GM12875 (cell line): ENCODE results near the gene TCP11L2.

Source experiments
- H3K4me3 ChIP-seq: one replicate; pipeline ENCODE4 v1.5.1; 2011; ENCODE audit warnings: low read depth, low read length, control low read depth
- TF ChIP-seq, protein P1 (sequence below): IDR thresholded peaks from 2 replicates; pipeline ENCODE4 v1.5.1; 2011; ENCODE audit warnings: low read depth, mild to moderate bottlenecking, control low read depth, inconsistent platforms, low read length, moderate library complexity, borderline replicate concordance; ENCODE audit not compliant: insufficient read depth

The TCP11L2 gene

DNA sequence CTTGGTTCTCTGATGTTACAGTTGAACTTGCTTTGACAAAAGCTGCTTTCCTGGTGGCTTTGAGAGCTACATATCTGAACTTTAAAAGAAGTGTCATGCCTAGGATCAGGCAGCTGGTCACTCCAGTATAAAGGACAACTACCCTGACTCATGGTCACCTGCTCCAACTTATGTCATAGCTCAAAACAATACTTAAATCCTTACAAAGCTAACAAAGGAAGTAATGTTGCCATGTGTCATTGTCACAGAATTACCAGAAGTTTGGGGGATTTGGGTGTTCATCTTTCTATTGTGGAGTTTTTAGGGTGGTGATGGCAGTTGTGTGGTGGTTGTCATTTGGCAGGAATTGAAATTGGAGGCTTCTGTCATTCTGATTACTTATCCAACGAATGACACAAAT lies 1.8 kb upstream of the TCP11L2 start:
- no peak overlapping the region for H3K4me3 ChIP-seq
- TF ChIP-seq, protein P1, sequence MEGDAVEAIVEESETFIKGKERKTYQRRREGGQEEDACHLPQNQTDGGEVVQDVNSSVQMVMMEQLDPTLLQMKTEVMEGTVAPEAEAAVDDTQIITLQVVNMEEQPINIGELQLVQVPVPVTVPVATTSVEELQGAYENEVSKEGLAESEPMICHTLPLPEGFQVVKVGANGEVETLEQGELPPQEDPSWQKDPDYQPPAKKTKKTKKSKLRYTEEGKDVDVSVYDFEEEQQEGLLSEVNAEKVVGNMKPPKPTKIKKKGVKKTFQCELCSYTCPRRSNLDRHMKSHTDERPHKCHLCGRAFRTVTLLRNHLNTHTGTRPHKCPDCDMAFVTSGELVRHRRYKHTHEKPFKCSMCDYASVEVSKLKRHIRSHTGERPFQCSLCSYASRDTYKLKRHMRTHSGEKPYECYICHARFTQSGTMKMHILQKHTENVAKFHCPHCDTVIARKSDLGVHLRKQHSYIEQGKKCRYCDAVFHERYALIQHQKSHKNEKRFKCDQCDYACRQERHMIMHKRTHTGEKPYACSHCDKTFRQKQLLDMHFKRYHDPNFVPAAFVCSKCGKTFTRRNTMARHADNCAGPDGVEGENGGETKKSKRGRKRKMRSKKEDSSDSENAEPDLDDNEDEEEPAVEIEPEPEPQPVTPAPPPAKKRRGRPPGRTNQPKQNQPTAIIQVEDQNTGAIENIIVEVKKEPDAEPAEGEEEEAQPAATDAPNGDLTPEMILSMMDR: no peak

DNA sequence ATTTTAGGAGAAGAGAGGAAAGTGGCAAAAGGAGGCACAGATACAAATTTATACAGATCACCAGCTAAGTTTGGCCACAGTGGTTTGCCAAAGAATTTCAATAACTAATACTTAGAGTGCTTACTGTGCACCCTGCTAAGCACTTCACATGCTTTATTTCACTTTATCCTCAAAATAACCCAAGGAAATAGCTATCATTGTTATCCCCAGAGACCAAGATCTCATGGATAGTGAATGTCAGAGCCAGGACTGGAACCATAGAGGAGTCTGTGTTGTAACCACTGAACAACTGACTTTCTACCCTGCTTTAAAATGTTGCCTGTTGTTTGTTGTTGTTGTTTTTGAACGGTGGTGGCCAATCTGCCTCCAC lies 1.3 kb upstream of the TCP11L2 start:
- TF ChIP-seq, protein P1: no peak
- no peak overlapping the region for H3K4me3 ChIP-seq

DNA sequence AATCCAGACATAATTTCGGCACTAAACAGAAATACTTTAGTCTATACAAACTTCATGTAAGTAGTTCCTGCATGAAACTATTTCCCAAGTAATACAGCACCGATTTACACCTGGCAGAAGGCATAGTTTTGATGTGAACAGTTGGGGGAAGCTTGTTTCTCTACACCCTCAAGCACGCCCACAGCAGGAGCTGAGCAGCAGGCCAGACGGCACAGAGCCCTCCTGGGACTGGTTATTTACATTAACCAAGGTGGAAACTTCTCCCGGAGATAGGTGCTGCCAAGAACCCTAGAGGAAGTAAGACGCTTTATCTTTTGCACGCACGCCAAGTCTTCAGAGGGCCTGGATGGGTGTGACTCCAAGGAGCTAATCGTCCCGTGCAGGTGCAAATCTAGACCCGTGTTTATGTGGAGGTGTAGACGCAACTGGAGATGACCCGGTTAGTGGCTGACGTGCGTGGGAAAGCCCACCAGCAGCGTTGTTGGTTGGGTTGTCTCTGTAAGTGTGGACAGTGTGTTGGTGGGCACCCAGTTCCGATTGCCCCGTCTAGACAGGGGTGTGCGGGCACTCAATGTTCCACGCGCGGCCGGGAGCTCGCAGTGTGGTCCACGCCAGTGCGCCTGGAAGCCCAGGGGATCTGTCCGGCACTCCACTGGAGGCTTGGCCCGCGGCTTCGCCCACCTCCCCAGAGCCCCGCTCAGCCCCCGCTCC lies 767 bp upstream of the TCP11L2 start:
- H3K4me3 ChIP-seq: peak overlapping the region; percentile 68
- TF ChIP-seq, protein P1: no peak

DNA sequence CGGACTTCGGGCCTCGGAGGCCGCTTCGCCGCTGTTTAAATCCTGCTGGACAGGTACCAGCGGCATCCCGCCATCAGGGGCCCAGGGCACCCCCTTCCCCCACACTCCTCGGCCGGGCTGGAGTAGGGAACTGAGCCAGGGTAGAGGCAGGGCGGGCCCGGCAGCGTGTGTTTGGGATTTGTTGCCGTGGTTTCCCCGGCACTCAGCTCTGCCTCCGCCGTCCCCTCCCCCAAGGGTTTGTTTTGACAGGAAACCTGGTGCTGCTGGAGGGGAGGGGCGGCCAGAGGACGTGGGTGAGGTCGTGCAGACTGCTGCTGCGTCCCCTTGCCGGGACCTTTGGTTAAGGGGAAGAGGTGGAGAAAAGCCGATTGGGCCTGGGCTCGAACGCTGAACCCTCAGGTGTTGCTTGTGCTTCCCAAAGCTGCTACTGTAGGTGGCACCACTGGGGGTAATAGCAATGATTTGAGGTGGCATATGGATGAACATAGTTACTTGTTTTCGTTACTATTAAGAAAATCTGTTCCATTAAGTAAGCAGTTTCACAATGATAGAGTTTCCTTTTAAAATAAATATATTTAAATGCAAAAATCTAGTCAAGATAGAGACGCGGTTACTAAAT lies 778 bp downstream of the TCP11L2 start:
- TF ChIP-seq, protein P1: no peak
- peak overlapping the region; percentile 79 for H3K4me3 ChIP-seq

DNA sequence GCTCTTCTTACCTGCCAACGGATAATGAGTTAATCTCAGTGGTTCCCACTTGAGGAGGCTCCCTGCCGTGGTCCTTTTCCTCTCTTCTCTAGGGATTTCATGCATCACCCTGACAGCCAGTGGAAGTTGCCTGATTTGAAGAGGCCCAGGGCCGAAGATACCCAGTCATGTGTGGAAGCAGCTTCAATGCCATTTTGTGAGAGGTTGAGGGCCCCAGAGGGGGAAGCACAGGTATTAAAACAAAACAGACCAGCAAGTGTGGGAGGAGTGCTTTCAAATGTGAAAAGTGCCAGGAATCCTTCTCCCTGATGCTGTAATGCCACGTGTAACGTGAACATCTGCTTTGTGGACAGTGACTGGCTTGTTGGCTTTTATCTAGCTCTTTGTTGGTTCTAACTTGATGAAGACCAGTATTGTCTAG lies 1.5 kb downstream of the TCP11L2 start:
- H3K4me3 ChIP-seq: no peak overlapping the region

DNA sequence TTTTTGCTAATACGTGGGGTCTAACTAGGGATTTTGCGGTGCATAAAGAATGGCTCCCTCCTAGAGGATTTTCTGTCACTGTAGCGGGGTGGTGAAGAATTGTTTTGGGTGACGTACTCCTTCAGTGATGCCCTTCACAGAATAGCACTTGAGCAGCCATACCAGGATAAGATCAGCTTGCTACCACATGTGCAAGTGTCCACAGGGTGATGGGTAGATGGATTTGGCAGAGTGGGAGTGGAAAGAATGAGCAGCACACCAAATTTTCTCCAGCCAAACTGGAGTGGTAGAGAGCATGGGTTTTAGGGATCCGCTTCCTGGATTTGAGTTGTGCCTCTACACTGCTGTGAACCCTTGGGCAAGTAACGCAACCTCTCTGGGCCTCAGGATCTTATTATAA lies 2.3 kb downstream of the TCP11L2 start:
- H3K4me3 ChIP-seq: no peak overlapping the region
- TF ChIP-seq, protein P1: no peak

More for the DNA sequence above, 1.5 kb downstream of the TCP11L2 start:
- TF ChIP-seq, protein P1: no peak

DNA sequence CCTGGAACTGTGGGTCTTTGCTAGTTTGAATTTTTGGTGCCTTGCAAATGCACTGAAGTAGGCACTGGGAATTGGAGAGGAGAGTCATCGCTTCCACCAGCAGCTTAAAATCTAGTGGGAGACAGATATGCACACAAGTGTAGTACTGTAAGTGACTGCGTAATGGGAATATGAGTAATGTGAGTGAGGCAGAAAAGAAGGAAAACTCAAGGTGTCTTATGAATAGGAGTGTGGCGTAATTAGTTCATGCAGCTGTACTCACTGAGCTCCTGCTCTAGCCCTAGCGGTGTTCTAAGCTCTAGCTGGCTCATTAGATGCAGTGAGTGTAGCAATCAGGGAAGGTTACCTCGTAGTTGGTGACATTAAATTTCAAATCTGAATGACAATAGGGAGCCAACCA lies 2.8 kb downstream of the TCP11L2 start:
- TF ChIP-seq, protein P1: no peak
- no peak overlapping the region for H3K4me3 ChIP-seq
